ENCODE measurements around the gene ARHGAP1. TPM values are rescaled to one million over a fixed set of nuclear protein-coding genes. Genes with fewer than 3 reads are reported as not detected.

Gene ARHGAP1
- total RNA-seq, 1 experiment from 2014 or later, result 43.5 TPM

GRCh38 chr11:46664612-46665011 lies 35.8 kb downstream of the ARHGAP1 start:
- DNase-seq (ENCODE audit: low read depth, low spot score) (no peak), ATAC-seq (no peak)
- Histone ChIP-seq H3K36me3 (ENCODE audit: control insufficient read depth, insufficient read depth, low read length) (peaks cover 9% of the 10 kb centered on the region), H3K27me3 (ENCODE audit: control insufficient read depth, insufficient read depth, low read length) (no peaks in the 10 kb centered on the region), H3K4me3 (ENCODE audit: low read depth in 2 of 2, low read length in 2 of 2) (no peak overlapping the region), H3K4me1 (ENCODE audit: control insufficient read depth, insufficient read depth, low read length) (no peaks in the 10 kb centered on the region), H3K9me3 (ENCODE audit: control insufficient read depth, insufficient read depth, low read depth, low read length) (no peaks in the 10 kb centered on the region), H3K27ac (ENCODE audit: low read length) (no peak overlapping the region)
- ChIA-PET CTCF (no interaction called here), POLR2A (no interaction called here)
- intact Hi-C loops (cut with micrococcal nuclease; ENCODE audit: unreplicated experiment) (no loop called here), in situ Hi-C loops (cut with HindIII; ENCODE audit: low pct_unique_long_range_greater_than_20kb, low sequenced_read_pairs) (no loop called here)
- TF ChIP-seq SIN3A (IDR thresholded peaks at IDR 0.05; ENCODE audit: borderline replicate concordance, insufficient read depth, low read depth, low read length) (no peak), CTCF (IDR thresholded peaks at IDR 0.05) (no peak), TCF7L2 (IDR thresholded peaks at IDR 0.05; ENCODE audit: low read depth, low read length) (no peak), REST (IDR thresholded peaks at IDR 0.05; ENCODE audit: insufficient read depth in 1 of 2, low read depth in 2 of 2, low read length in 1 of 2) (no peak), POLR2AphosphoS5 (IDR thresholded peaks at IDR 0.05; ENCODE audit: low read depth, low read length) (no peak)
- BruUV-seq (replicated peaks), result no TSS peak

- ATAC-seq (no peak), DNase-seq (ENCODE audit: low read depth, low spot score) (no peak)
- no peaks in the 10 kb centered on the region for H3K4me1 ChIP-seq (ENCODE audit: control insufficient read depth, insufficient read depth, low read length)
- no peaks in the 10 kb centered on the region for H3K27me3 ChIP-seq (ENCODE audit: control insufficient read depth, insufficient read depth, low read length)
- ChIA-PET CTCF (interaction anchor here (0.7 kb wide), 1 partner anchor 93 kb away, joined by 7 read pairs; no protein-coding TSS in a partner anchor), POLR2A (no interaction called here)
- no peak overlapping the region for H3K27ac ChIP-seq (ENCODE audit: low read length)
- TF ChIP-seq TCF7L2 (IDR thresholded peaks at IDR 0.05; ENCODE audit: low read depth, low read length) (no peak), CTCF (IDR thresholded peaks at IDR 0.05) (no peak), SIN3A (IDR thresholded peaks at IDR 0.05; ENCODE audit: borderline replicate concordance, insufficient read depth, low read depth, low read length) (no peak), POLR2AphosphoS5 (IDR thresholded peaks at IDR 0.05; ENCODE audit: low read depth, low read length) (no peak), REST (IDR thresholded peaks at IDR 0.05; ENCODE audit: insufficient read depth in 1 of 2, low read depth in 2 of 2, low read length in 1 of 2) (no peak)
- intact Hi-C loops (cut with micrococcal nuclease; ENCODE audit: unreplicated experiment), result no loop called here
- peaks cover 5% of the 10 kb centered on the region for H3K36me3 ChIP-seq (ENCODE audit: control insufficient read depth, insufficient read depth, low read length)
- in situ Hi-C loops (cut with HindIII; ENCODE audit: low pct_unique_long_range_greater_than_20kb, low sequenced_read_pairs), result no loop called here
- H3K4me3 ChIP-seq (ENCODE audit: low read depth in 2 of 2, low read length in 2 of 2), result no peak overlapping the region
- no peaks in the 10 kb centered on the region for H3K9me3 ChIP-seq (ENCODE audit: control insufficient read depth, insufficient read depth, low read depth, low read length)
- no TSS peak for BruUV-seq (replicated peaks)
Observed at GRCh38 chr11:46663277-46663940, 37.0 kb downstream of the ARHGAP1 start.

Data from Panc1 (cell line).